Astrocyte of the cerebellum (primary cell): Measurements from ENCODE around the gene COL27A1.

Source experiments
- DNase-seq: peaks from one replicate; pipeline ENCODE4 v3.0.0-alpha.2; 2011; ENCODE audit warnings: low read depth
- H3K4me3 ChIP-seq: 2 replicates; pipeline ENCODE4 v1.5.1; 2011; ENCODE audit warnings: mild to moderate bottlenecking, low read depth, low read length, moderate library complexity
- CTCF ChIP-seq: IDR thresholded peaks from 2 replicates; pipeline ENCODE4 v1.5.1; 2012; ENCODE audit warnings: low read length, low read depth, moderate library complexity, mild to moderate bottlenecking; ENCODE audit errors: missing control alignments
- in situ Hi-C: cut with HindIII; loops from 2 replicates; pipeline ENCODE4 v1.10.0; 2017; ENCODE audit warnings: low sequenced_read_pairs

Gene COL27A1

GRCh38 chr9:114269023-114269422 lies 113.7 kb downstream of the COL27A1 start:
- in situ Hi-C loops, result no loop called here
- no peak for DNase-seq
- no peak overlapping the region for H3K4me3 ChIP-seq
- no peak for TF ChIP-seq CTCF

DNA sequence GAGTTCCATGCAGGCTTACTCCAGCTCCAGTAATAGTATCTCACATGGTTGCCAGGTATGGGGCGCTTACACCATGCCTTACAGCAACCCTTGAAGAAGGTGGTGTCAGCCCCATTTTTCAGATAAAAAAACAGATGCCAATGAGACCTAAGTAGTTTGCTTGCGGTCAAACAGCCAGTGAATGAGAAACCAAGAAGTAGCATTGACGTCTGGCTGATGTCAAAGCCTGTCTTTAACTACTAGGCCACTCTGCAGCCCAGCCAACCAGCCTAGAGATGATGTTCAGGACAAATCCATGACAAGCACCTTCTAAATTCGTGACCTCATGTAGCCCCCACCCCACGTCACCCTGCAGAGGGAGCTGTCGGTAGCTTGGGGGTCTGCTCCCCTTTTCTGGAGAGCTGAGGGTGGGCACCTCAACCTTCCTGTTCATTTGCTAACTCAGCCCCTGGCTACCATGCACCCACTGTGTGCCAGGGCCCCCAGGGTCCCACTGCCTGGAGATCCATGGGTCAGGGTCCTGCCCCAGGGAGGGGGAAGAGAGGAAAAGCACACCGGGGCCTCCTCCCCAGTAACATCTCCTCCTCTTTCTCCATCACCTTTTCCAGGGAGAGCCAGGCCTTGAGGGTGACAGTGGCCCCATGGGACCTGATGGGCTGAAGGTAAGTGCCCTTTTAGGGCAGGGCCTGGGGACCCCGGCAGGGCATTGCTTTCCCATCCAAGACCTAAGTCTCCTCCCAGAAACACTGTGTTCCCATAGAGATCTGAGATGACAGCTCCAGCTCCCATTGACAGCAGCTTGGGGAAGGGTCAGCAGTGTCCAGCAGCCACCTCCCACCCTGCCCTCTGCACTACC lies 115.0 kb downstream of the COL27A1 start:
- TF ChIP-seq CTCF, result no peak
- no peak for DNase-seq
- in situ Hi-C loops, result no loop called here
- H3K4me3 ChIP-seq, result no peak overlapping the region

DNA sequence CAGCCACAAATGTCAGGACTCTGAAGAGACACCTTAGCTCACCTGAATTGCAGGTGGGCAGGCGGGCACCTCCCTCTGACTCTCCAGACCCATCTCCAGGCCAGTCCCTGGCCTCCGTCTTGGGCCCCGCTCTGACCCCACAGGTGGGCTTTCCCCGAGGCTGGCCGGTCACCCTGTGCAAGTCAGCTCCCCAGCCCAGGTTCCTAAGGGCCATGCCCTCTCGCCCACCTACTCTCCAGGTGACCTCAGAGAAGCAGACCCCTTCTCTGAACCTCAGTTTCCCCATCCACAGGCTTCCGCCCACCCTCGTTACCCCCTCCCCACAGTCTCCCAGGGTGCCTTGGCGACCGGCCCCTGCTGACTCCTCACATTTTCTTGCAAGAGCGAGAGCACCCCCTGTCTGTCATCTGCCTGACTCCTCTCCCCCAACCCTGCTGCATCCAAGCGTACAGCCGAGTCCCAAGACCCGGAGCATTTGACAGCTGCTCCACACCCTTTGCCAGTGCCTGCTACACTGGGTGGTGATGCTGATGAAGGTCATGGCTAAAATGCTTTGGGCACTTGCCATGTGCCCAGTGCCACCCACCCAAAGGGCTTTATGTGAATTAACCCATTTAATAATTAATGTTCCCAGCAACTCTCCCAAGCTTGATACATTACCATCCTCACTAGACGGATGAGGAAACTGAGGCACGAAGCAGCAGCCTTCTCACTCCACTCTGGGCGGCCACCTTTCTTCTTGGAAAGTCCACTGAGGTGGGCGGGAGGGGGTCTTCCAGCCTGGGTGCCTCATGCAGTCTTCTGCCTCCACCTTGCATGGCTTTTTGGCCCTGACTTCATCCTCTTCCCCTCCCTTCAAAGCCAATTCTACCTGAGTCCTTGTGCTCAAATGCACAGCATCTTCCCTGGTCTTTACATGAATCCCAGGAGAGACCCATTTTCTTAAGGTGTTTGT lies 116.5 kb downstream of the COL27A1 start:
- H3K4me3 ChIP-seq, result no peak overlapping the region
- TF ChIP-seq CTCF, result peak; percentile 58
- peak; percentile 18 for DNase-seq
- in situ Hi-C loops, result no loop called here

GRCh38 chr9:114272739-114273431 lies 117.5 kb downstream of the COL27A1 start:
- in situ Hi-C loops, result no loop called here
- H3K4me3 ChIP-seq, result no peak overlapping the region
- no peak for DNase-seq
- TF ChIP-seq CTCF, result no peak

DNA sequence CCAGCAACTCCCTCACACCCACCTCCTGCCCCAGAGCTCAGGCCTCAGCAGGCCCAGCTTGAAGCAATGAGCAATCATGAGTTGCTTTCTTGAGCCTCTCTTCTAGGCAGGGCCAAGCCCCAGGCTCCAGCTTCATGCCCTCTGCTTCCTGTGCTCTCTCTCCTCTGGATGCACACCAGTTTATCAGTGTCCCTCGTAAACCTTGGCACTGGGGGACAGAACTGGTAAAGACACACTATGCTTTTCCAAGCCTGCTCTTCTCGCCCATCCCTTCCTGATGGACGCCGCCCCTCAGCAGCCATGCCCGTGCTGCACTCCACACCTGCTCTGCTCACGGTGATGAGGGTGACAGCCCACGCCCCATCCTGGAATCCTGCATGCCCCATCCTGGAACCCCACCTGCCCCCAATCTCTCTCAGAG lies 118.1 kb downstream of the COL27A1 start:
- no peak for TF ChIP-seq CTCF
- in situ Hi-C loops, result no loop called here
- no peak overlapping the region for H3K4me3 ChIP-seq
- DNase-seq, result no peak

- TF ChIP-seq CTCF, result no peak
- in situ Hi-C loops, result no loop called here
- no peak for DNase-seq
- H3K4me3 ChIP-seq, result no peak overlapping the region
Measured at GRCh38 chr9:114274217-114274616, 118.9 kb downstream of the COL27A1 start.
